NCI-H2081 (cell line): Measurements from ENCODE around the gene TJP3.

Source experiments
- DNase-seq, 2 experiments: peaks; one replicate each; lab custom pipeline; 2025; lab: John Stamatoyannopoulos, UW

TJP3 gene

GRCh38 chr19:3766520-3766919, 58.3 kb downstream of the TJP3 start:
- no peak for DNase-seq

GRCh38 chr19:3767050-3767449, 58.9 kb downstream of the TJP3 start:
- DNase-seq: no peak

- no peak for DNase-seq
Measured at GRCh38 chr19:3768015-3768747, 60.0 kb downstream of the TJP3 start.

DNA sequence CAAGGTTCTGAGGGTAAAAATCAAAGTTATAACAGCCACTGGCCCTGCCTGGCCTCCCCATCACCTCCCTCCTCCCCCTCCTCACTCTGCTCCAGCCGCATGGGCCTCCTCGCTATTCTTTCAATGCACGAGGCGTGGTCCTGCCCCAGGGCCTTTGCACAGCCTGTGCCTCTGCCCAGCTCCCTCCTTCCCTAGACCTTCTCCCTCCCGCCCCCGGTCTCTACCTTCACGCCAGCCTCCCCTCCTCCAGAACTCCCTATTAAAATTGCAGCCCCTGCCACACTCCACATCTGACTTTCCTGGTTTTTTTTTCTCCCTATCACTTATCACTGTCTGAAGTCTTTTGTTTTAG, 60.5 kb downstream of the TJP3 start:
- DNase-seq: no peak

GRCh38 chr19:3769494-3769893, 61.3 kb downstream of the TJP3 start:
- DNase-seq: no peak

GRCh38 chr19:3770136-3770999, 62.2 kb downstream of the TJP3 start:
- no peak for DNase-seq

DNA sequence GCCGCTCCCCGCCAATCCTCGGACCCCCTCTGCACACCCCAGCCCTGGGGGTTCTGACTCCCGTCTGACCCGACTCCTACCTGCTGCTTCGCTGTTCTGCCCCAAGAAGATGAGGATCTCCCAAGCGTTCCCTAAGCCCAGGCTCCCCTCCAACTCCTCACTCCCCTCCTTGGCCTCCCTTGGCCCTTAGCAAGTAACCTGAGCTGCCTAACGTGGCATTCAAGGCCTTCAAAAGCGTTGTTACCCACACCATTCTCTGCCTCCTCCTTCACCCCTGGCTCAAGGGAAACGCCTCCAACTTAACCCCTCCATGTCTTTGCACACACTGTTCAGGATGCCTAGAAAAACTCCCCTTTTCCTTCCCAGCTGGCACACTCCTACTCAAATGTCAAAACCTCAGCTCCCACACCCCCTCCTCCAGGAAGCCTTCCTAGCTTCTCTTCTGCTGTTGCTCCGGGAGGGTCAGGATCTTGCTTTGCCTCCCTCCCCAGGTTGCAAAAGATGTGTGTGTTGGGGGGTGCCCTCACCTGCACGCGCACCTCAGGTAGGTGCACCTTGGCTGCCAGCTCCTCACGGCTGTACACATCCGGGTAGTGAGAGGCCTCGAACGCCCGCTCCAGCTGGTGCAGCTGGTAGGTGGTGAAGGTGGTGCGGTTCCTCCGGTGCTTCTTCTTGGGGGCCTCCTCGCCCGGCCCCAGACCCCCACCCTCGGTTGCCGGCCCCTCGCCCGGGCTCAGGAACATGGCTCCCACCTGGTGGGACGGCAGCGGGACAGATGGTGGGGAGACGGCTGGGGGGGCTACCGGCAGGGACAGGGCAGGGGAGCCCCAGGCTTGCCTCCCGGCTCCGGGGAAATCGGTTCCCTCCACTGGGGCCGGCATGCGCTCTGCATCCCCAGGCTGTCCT, 63.1 kb downstream of the TJP3 start:
- no peak for DNase-seq

DNA sequence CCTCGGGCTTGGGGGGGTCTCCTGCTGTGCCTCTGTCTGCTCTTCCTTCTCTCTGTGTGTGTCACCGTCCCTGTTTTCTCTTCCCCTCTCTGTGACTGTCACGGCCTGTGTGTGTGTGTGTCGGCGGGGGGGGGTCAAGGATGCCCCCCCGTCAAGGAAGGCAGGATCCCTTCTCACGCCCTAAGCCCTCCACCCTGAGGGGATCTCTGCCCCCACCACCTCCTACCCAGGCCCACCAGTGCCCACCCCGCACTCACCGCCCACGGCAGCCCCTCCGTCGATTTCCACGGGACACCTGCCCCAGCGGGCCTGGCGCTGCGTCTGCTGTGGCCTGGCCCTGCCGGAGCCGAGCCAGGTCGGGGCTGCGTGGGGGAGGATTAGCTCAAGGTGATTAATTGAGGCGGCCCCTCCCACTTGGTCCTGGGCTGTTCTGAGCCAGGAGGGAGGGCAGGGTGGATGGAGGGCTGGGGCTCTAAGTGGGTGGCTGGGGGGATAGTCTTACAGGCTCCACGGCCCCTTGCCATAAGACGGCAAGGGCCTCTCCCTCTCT, 63.8 kb downstream of the TJP3 start, which contains the start of gene RAX2:
Gene RAX2 (minus strand): TSS at position 323 of the 550 bp plus-strand sequence. CDS start 486 bp downstream, outside the sequence.
- no peak for DNase-seq

- no peak for DNase-seq
Measured at GRCh38 chr19:3773814-3774515, 65.8 kb downstream of the TJP3 start.

- DNase-seq: no peak
Measured at GRCh38 chr19:3774621-3775373, 66.6 kb downstream of the TJP3 start.

DNA sequence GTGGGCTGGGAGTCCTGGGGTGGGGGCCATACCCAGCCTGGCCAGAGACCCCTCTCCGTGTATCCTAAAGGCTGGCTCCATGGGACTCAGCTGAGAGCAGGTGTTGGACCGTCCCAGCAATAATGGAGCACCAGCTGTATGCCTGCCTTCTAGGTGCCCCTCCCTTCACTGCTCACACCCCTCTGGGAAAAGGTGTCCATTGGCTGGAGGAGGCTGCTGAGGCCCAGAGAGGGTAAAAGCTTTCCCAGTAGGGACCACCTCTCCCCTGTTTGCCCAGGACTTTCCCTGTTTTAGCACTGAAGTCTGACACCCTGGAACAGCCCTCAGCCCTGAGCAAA, 67.2 kb downstream of the TJP3 start:
- DNase-seq: no peak

DNA sequence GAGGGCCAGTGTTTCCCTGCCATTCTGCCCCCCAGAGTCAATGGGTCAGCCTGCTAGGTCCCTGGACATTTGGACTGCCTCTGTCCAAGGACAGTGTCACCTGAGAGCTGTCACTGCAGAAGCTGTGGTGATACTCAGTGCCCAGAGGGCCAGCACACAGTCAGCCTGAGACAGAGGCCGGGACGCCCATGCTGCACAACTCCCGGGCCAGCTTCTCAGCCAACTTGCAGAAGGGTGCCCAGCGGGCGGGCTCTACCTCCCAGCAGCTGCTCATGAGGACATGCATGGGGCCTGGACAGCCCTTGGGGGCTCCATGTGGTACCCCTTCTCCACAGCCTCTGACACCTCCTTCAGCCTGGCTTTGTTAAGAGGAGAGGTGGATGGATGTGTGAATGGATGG, 67.6 kb downstream of the TJP3 start:
- DNase-seq: no peak

- no peak for DNase-seq
Measured at GRCh38 chr19:3776479-3777040, 68.4 kb downstream of the TJP3 start.

DNA sequence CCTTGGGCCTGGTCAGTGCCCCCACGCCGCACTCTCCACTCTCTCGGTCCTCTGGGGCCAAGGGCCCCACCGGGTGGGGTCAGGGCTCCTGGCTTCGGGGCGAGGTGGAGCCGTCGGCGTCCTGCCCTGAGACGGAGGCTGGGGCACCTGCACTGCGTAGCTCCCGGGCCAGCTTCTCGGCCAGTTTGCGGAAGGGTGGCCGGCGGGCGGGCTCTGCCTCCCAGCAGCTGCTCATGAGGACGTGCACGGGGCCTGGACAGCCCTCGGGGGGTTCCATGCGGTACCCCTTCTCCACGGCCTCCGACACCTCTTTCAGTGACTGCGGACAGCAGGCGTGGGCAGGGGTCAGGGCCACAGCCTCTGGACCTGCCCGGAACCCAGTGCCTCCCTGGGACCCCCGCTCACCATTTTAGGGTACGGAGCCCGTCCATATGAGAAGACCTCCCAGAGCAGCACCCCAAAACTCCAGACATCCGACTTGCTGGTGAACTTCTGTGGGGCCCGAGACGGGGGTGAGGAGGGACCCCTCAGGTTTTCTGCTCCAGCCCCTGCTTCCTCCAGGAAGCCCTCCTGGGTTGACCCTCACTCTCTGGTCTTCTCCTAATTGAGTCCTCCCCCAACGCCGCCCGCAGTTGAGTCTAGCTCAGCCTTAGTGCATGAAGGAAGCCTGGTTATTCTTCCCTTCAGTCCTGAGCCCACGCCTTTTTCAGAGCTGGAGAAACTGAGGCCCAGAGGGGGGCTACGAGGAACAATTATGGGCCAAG, 70.1 kb downstream of the TJP3 start:
- DNase-seq: no peak

- DNase-seq: no peak
Measured at GRCh38 chr19:3778899-3779723, 70.9 kb downstream of the TJP3 start.

- no peak for DNase-seq
Measured at GRCh38 chr19:3780786-3781304, 72.7 kb downstream of the TJP3 start.

DNA sequence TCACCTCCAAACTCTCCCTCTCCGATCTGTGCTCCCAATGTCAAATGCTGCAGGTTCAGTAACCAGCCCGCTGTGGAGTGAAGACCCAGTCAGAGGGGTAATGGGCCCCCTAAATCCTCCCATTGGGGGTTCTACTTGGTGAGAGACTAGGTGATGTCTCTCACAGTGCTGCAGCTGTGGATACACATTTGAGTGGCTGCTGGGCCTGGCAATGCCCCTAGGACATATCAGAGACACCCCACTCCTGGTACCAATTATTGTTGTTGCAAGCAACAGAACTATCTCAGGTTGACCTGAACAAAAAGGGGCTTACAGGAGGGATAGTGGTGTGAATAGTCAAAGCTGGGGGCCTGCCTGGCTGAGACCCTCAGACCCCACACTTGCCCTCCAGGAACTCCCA, 73.4 kb downstream of the TJP3 start:
- no peak for DNase-seq

GRCh38 chr19:3782330-3782729, 74.1 kb downstream of the TJP3 start:
- no peak for DNase-seq
